ENCODE results near the gene CHST12. TPM values are rescaled to one million over a fixed set of nuclear protein-coding genes. Genes with fewer than 3 reads are reported as not detected.

Gene CHST12
- total RNA-seq, 1 experiment from 2014 or later = 9.9 TPM

Other genes starting within 250 kb of the CHST12 start
- 25.2 and 32.0 TPM in 2 replicates for gene MAD1L1, start 170.7 kb upstream of the CHST12 start, total RNA-seq (2022)
- gene MRM2, start 161.4 kb upstream of the CHST12 start, total RNA-seq (2022) = 26.9 and 32.1 TPM in 2 replicates
- gene NUDT1, start 161.4 kb upstream of the CHST12 start, total RNA-seq (2022) = 20.3 and 27.2 TPM in 2 replicates
- gene SNX8, start 89.2 kb upstream of the CHST12 start, total RNA-seq (2022) = 31.0 and 31.2 TPM in 2 replicates
- gene EIF3B, start 48.8 kb upstream of the CHST12 start, total RNA-seq (2022) = 258 and 290 TPM in 2 replicates
- gene GRIFIN, start 72.8 kb downstream of the CHST12 start, total RNA-seq (2022) = not detected in 2 replicates
- 1.7 and 2.4 TPM in 2 replicates for gene LFNG, start 116.2 kb downstream of the CHST12 start, total RNA-seq (2022)
- 15.4 and 18.0 TPM in 2 replicates for gene BRAT1, start 151.9 kb downstream of the CHST12 start, total RNA-seq (2022)
- 16.7 and 23.9 TPM in 2 replicates for gene IQCE, start 155.4 kb downstream of the CHST12 start, total RNA-seq (2022)
- gene TTYH3, start 228.4 kb downstream of the CHST12 start, total RNA-seq (2022) = 20.9 and 34.7 TPM in 2 replicates

Measured in MCF 10A (cell line).